Keratinocyte (primary cell): ENCODE data around the gene SYCP1. TPM values are rescaled to one million over a fixed set of nuclear protein-coding genes. Genes with fewer than 3 reads are reported as not detected.
"Not testable (repeated sequence)": the region's sequence is repeated elsewhere in the genome, so short reads cannot be mapped to it uniquely, and the experiment has no call there.

ENCODE experiments used
- DNase-seq: peaks from one replicate; pipeline ENCODE4 v3.0.0-alpha.2; 2011; ENCODE audit warnings: low read depth, missing footprints, low spot score
- FAIRE-seq: peaks from 2 replicates; lab custom pipeline; 2011; peaks lifted over from hg19 to GRCh38; lab: Jason Lieb, UNC
- H2AFZ ChIP-seq: 2 replicates; pipeline ENCODE4 v1.6.0; 2012; ENCODE audit warnings: low read length, control low read depth, inconsistent platforms; ENCODE audit not compliant: control insufficient read depth
- H3K27ac ChIP-seq: 2 replicates; pipeline ENCODE4 v1.5.1; 2011; ENCODE audit warnings: low read length; ENCODE audit not compliant: control insufficient read depth, insufficient read depth
- H3K27me3 ChIP-seq: 3 replicates; pipeline ENCODE4 v1.6.0; 2011; ENCODE audit warnings: low read length; ENCODE audit not compliant: control insufficient read depth, insufficient read depth; ENCODE audit errors: extremely low read depth
- H3K36me3 ChIP-seq, 2 experiments: 2 replicates in 1 of 2; 3 replicates in 1 of 2; pipeline ENCODE4 v1.5.1; 2011; ENCODE audit warnings: low read length in 2 of 2, mild to moderate bottlenecking in 1 of 2; ENCODE audit not compliant: control insufficient read depth in 2 of 2, insufficient read depth in 2 of 2; ENCODE audit errors: extremely low read depth in 1 of 2
- H3K4me1 ChIP-seq: 3 replicates; pipeline ENCODE4 v1.5.1; 2011; ENCODE audit warnings: low read length; ENCODE audit not compliant: control insufficient read depth, insufficient read depth; ENCODE audit errors: extremely low read depth
- H3K4me2 ChIP-seq: 3 replicates; pipeline ENCODE4 v1.6.0; 2011; ENCODE audit warnings: low read depth, low read length; ENCODE audit not compliant: control insufficient read depth, insufficient read depth; ENCODE audit errors: extremely low read depth
- H3K4me3 ChIP-seq, 3 experiments: fragments of 200-600 bp in 1 of 3; sonication (generic) in 1 of 3; 2 replicates in 2 of 3; 3 replicates in 1 of 3; pipeline ENCODE4 v1.5.1; 2011 to 2016; ENCODE audit warnings: low read length in 3 of 3, mild to moderate bottlenecking in 3 of 3, control low read depth in 2 of 3, inconsistent platforms in 1 of 3, low read depth in 1 of 3, mixed read lengths in 1 of 3, mixed run types in 1 of 3, moderate library complexity in 1 of 3; ENCODE audit not compliant: control insufficient read depth in 2 of 3, insufficient read depth in 2 of 3; ENCODE audit errors: extremely low read depth in 1 of 3
- H3K79me2 ChIP-seq: 2 replicates; pipeline ENCODE4 v1.6.0; 2012; ENCODE audit warnings: low read length; ENCODE audit not compliant: control insufficient read depth, insufficient read depth
- H3K9ac ChIP-seq: 3 replicates; pipeline ENCODE4 v1.6.0; 2011; ENCODE audit warnings: low read length; ENCODE audit not compliant: control insufficient read depth, insufficient read depth; ENCODE audit errors: extremely low read depth
- H3K9me1 ChIP-seq: 3 replicates; pipeline ENCODE4 v1.6.0; 2011; ENCODE audit warnings: low read length; ENCODE audit not compliant: control insufficient read depth, insufficient read depth; ENCODE audit errors: extremely low read depth
- H3K9me3 ChIP-seq: 2 replicates; pipeline ENCODE4 v1.5.1; 2012; ENCODE audit warnings: low read depth, low read length; ENCODE audit not compliant: control insufficient read depth
- H4K20me1 ChIP-seq: 3 replicates; pipeline ENCODE4 v1.6.0; 2011; ENCODE audit warnings: low read length; ENCODE audit not compliant: control insufficient read depth, insufficient read depth; ENCODE audit errors: extremely low read depth
- CTCF ChIP-seq, 3 experiments: IDR thresholded peaks in 1 of 3; conservative IDR thresholded peaks in 1 of 3; optimal IDR thresholded peaks in 1 of 3; 2 replicates in 2 of 3; 3 replicates in 1 of 3; pipeline versions ENCODE3 to v1.5.1; 2011; ENCODE audit warnings: low read length in 3 of 3, mild to moderate bottlenecking in 3 of 3, moderate library complexity in 2 of 3, control low read depth in 1 of 3, inconsistent platforms in 1 of 3; ENCODE audit not compliant: insufficient read depth in 2 of 3; ENCODE audit errors: extremely low read depth in 1 of 3
- EZH2 ChIP-seq: IDR thresholded peaks from one replicate; pipeline ENCODE4 v1.6.1; 2012; ENCODE audit warnings: inconsistent platforms, mild to moderate bottlenecking, low read length, moderate library complexity
- dilution Hi-C: fragments of 300-500 bp; cut with MboI; formaldehyde crosslinking; loops from one replicate; pipeline ENCODE4 v1.7.0; 2020; ENCODE audit warnings: low sequenced_read_pairs; ENCODE audit not compliant: extremely low pct_ligation_motif_present
- polyA plus RNA-seq, 5 experiments: library from polyadenylated mRNA; depleted of rRNA in 3 of 5; stranded (reverse) in 3 of 5; stranded (forward) in 1 of 5; unstranded in 1 of 5; fragments of >200 nt; gene quantifications; 1 replicate in 1 of 5; 2 replicates in 3 of 5; 3 replicates in 1 of 5; pipeline versions ENCODE4 v1.2.1 to v1.2.3, GENCODE V29; 2011 to 2012; ENCODE audit warnings: missing spikeins in 2 of 5, low read depth in 1 of 5, low replicate concordance in 1 of 5

SYCP1 gene
- polyA plus RNA-seq, 1 donor (not counting 4 experiments of a cell fraction or from before 2014, with no cell fraction given): not detected

GRCh38 chr1:115012006-115012405, 157.3 kb downstream of the SYCP1 start:
- Histone ChIP-seq H3K79me2 (no peaks in the 10 kb centered on the region), H3K27me3 (no peaks in the 10 kb centered on the region), H3K4me1 (no peaks in the 10 kb centered on the region), H3K9ac (no peak overlapping the region), H3K36me3 (no peaks in the 10 kb centered on the region), H2AFZ (no peak overlapping the region), H3K9me1 (no peaks in the 10 kb centered on the region), H3K27ac (no peak overlapping the region), H3K4me3 (no peak overlapping the region), H4K20me1 (no peaks in the 10 kb centered on the region), H3K9me3 (no peaks in the 10 kb centered on the region), H3K4me2 (no peak overlapping the region)
- DNase-seq: no peak
- dilution Hi-C loops: no loop called here
- TF ChIP-seq CTCF (optimal IDR thresholded peaks at IDR 0.05 in 1 of 3, IDR thresholded peaks at IDR 0.05 in 1 of 3, conservative IDR thresholded peaks at IDR 0.05 in 1 of 3; ENCODE audit: extremely low read depth in 1 of 3, insufficient read depth in 2 of 3, low read length in 3 of 3) (no peak), EZH2 (no peak)
- FAIRE-seq: no peak

GRCh38 chr1:115012434-115012833, 157.8 kb downstream of the SYCP1 start:
- H3K27me3 ChIP-seq: no peaks in the 10 kb centered on the region
- no peaks in the 10 kb centered on the region for H3K79me2 ChIP-seq
- no peaks in the 10 kb centered on the region for H3K9me3 ChIP-seq
- FAIRE-seq (no peak), DNase-seq (no peak)
- no peaks in the 10 kb centered on the region for H3K36me3 ChIP-seq
- no peaks in the 10 kb centered on the region for H3K9me1 ChIP-seq
- no peak for TF ChIP-seq EZH2
- H4K20me1 ChIP-seq: no peaks in the 10 kb centered on the region
- no peak overlapping the region for H3K9ac ChIP-seq
- no peak overlapping the region for H3K27ac ChIP-seq
- no peaks in the 10 kb centered on the region for H3K4me1 ChIP-seq
- H2AFZ ChIP-seq: no peak overlapping the region
- no peak overlapping the region for H3K4me2 ChIP-seq
- H3K4me3 ChIP-seq: no peak overlapping the region
- dilution Hi-C loops: no loop called here

GRCh38 chr1:115013792-115014191, 159.1 kb downstream of the SYCP1 start:
- dilution Hi-C loops: no loop called here
- H2AFZ ChIP-seq: no peak overlapping the region
- DNase-seq: no peak
- H3K4me3 ChIP-seq: no peak overlapping the region
- no peak overlapping the region for H3K4me2 ChIP-seq
- TF ChIP-seq EZH2: no peak
- no peak for TF ChIP-seq CTCF (optimal IDR thresholded peaks at IDR 0.05 in 1 of 3, IDR thresholded peaks at IDR 0.05 in 1 of 3, conservative IDR thresholded peaks at IDR 0.05 in 1 of 3; ENCODE audit: extremely low read depth in 1 of 3, insufficient read depth in 2 of 3, low read length in 3 of 3)
- no peaks in the 10 kb centered on the region for H3K79me2 ChIP-seq
- no peaks in the 10 kb centered on the region for H3K9me3 ChIP-seq
- H3K9ac ChIP-seq: no peak overlapping the region
- H3K27ac ChIP-seq: no peak overlapping the region
- no peaks in the 10 kb centered on the region for H3K36me3 ChIP-seq
- H3K4me1 ChIP-seq: no peaks in the 10 kb centered on the region
- no peaks in the 10 kb centered on the region for H3K9me1 ChIP-seq
- H3K27me3 ChIP-seq: no peaks in the 10 kb centered on the region
- FAIRE-seq: no peak
- H4K20me1 ChIP-seq: no peaks in the 10 kb centered on the region

- DNase-seq, H3K27ac ChIP-seq, H3K4me1 ChIP-seq, H3K9me3 ChIP-seq, FAIRE-seq, H3K36me3 ChIP-seq, H4K20me1 ChIP-seq, H3K9me1 ChIP-seq, H3K4me2 ChIP-seq, H3K9ac ChIP-seq, H2AFZ ChIP-seq, H3K79me2 ChIP-seq, dilution Hi-C loops, H3K4me3 ChIP-seq: not testable (repeated sequence)
- peaks cover 13% of the 10 kb centered on the region for H3K27me3 ChIP-seq
Measured at GRCh38 chr1:115019549-115019948, 164.9 kb downstream of the SYCP1 start.
